MCF 10A (cell line): ENCODE data around the gene FLNA. TPM values are rescaled to one million over a fixed set of nuclear protein-coding genes. Genes with fewer than 3 reads are reported as not detected.

Source experiments
- BruUV-seq: library from RNA; stranded (reverse); fragments of 400-500 nt; replicated peaks from 2 replicates; lab custom pipeline; 2021; lab: Mats Ljungman, UMichigan
- CTCF ChIA-PET: fragments of 300-600 bp; sonication (Branson Sonifier 250); formaldehyde crosslinking; extraction: SDS; loops from one replicate; lab custom pipeline; 2021; ENCODE audit warnings: antibody characterized with exemption, inconsistent platforms; lab: Yijun Ruan, JAX
- POLR2A ChIA-PET: fragments of 300-600, 350-650 bp; sonication (Branson Sonifier 250); formaldehyde crosslinking; extraction: SDS; loops from one replicate; lab custom pipeline; 2020; ENCODE audit warnings: antibody characterized with exemption, inconsistent platforms; lab: Yijun Ruan, JAX
- DNase-seq: peaks from one replicate; pipeline ENCODE4 v3.0.0-alpha.2; 2018; ENCODE audit not compliant: unreplicated experiment
- H3K27ac Mint-ChIP-seq: one replicate; pipeline ENCODE4 v1.8.0; 2022; ENCODE audit warnings: mild to moderate bottlenecking, low read depth, mixed read lengths; ENCODE audit not compliant: unreplicated experiment
- H3K27me3 Mint-ChIP-seq: one replicate; pipeline ENCODE4 v1.8.0; 2022; ENCODE audit warnings: mixed read lengths; ENCODE audit not compliant: insufficient read depth, unreplicated experiment
- H3K36me3 Mint-ChIP-seq: one replicate; pipeline ENCODE4 v1.8.0; 2022; ENCODE audit warnings: mild to moderate bottlenecking, moderate library complexity, mixed read lengths; ENCODE audit not compliant: insufficient read depth, unreplicated experiment
- H3K4me1 Mint-ChIP-seq: one replicate; pipeline ENCODE4 v1.8.0; 2022; ENCODE audit warnings: mixed read lengths; ENCODE audit not compliant: insufficient read depth, unreplicated experiment
- H3K4me3 Mint-ChIP-seq: one replicate; pipeline ENCODE4 v1.8.0; 2022; ENCODE audit warnings: mild to moderate bottlenecking, moderate library complexity, mixed read lengths; ENCODE audit not compliant: unreplicated experiment
- H3K9me3 Mint-ChIP-seq: one replicate; pipeline ENCODE4 v1.8.0; 2022; ENCODE audit warnings: mixed read lengths; ENCODE audit not compliant: unreplicated experiment
- CTCF ChIP-seq: fragments of 200-600 bp; IDR thresholded peaks from one replicate; pipeline ENCODE4 v1.8.0; 2022; ENCODE audit warnings: antibody characterized with exemption, mild to moderate bottlenecking; ENCODE audit not compliant: unreplicated experiment
- intact Hi-C: fragments of 100-400 bp; cut with micrococcal nuclease; formaldehyde crosslinking; loops from 2 replicates; pipeline ENCODE4 v1.14.1; 2022
- total RNA-seq: library from RNA; stranded (reverse); gene quantifications from 2 replicates; pipeline ENCODE4 v1.2.3, GENCODE V29; 2022

FLNA gene
- total RNA-seq, 1 experiment from 2014 or later = 1,218 TPM

- CTCF ChIA-PET = interaction anchor here (0.6 to 3.1 kb wide), 21 partner anchors 9 to 461 kb away, joined by 3 to 54 read pairs (median 7); partner anchors contain the start of genes DNASE1L1, RPL10 and SLC10A3
- Mint-ChIP-seq H3K9me3 (no peaks in the 10 kb centered on the region), H3K27ac (no peak overlapping the region), H3K4me3 (peak overlapping the region; percentile 75), H3K36me3 (peaks cover 23% of the 10 kb centered on the region), H3K27me3 (no peaks in the 10 kb centered on the region), H3K4me1 (peaks cover 8% of the 10 kb centered on the region)
- POLR2A ChIA-PET = interaction anchor here (0.6 to 5.6 kb wide), 9 partner anchors 11 to 362 kb away, joined by 3 to 57 read pairs (median 4); partner anchors contain the start of genes FAM3A, RPL10 and TAFAZZIN
- no peak for TF ChIP-seq CTCF
- intact Hi-C loops = loop anchor here (1.0 kb wide), 1 partner anchor 162 kb away; no protein-coding TSS in a partner anchor
- no TSS peak for BruUV-seq
- no peak for DNase-seq
Measured at GRCh38 chrX:154372612-154373022, 1.8 kb downstream of the FLNA start.

DNA sequence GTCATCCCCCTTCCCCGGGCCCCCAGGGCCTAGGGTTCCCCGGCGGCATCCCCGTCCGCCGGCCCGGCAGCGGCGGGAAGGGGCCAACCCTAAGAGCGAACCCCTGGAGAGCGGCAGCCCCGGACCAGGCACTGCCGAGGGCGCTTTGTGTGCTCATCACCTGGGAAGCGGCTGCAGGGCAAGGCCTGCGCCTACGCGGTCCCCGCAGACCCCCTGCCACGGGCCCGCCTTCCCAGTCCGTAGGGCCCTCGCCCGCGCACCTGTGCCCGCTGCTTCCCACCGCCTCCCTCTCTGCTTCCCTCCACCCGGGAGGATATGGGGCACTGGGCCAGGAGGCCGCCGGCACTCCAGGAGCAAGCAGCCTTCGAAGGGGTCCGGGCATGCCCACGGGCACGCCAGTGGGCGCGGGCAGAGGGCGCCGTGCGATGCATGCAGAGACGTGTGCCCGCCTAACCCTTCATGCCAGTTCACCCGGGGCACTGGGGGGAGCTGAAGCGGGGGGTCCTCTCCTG, 2.6 kb downstream of the FLNA start:
- Mint-ChIP-seq H3K27ac (no peak overlapping the region), H3K4me1 (peaks cover 8% of the 10 kb centered on the region), H3K36me3 (peaks cover 25% of the 10 kb centered on the region), H3K27me3 (no peaks in the 10 kb centered on the region), H3K9me3 (no peaks in the 10 kb centered on the region), H3K4me3 (peak overlapping the region; percentile 75)
- ChIA-PET POLR2A (interaction anchor here (0.6 to 0.8 kb wide), 2 partner anchors 26 to 362 kb away, joined by 3 read pairs; no protein-coding TSS in a partner anchor), CTCF (interaction anchor here (0.6 to 3.1 kb wide), 2 partner anchors 64 to 163 kb away, joined by 3 to 54 read pairs; no protein-coding TSS in a partner anchor)
- intact Hi-C loops = no loop called here
- DNase-seq = no peak
- no peak for TF ChIP-seq CTCF
- no TSS peak for BruUV-seq

- peak overlapping the region; percentile 75 for H3K4me3 Mint-ChIP-seq
- no peak for TF ChIP-seq CTCF
- intact Hi-C loops = no loop called here
- DNase-seq = peak; percentile 93
- H3K9me3 Mint-ChIP-seq = no peaks in the 10 kb centered on the region
- H3K27me3 Mint-ChIP-seq = no peaks in the 10 kb centered on the region
- ChIA-PET CTCF (interaction anchor here (3.1 kb wide), 1 partner anchor 163 kb away, joined by 54 read pairs; no protein-coding TSS in a partner anchor), POLR2A (interaction anchor here (0.6 to 2.8 kb wide), 12 partner anchors 8 to 350 kb away, joined by 3 to 15 read pairs (median 4); partner anchors contain the start of genes EMD, FAM3A, RPL10 and UBL4A)
- H3K27ac Mint-ChIP-seq = peak overlapping the region; percentile 54
- no TSS peak for BruUV-seq
- peaks cover 31% of the 10 kb centered on the region for H3K36me3 Mint-ChIP-seq
- peaks cover 8% of the 10 kb centered on the region for H3K4me1 Mint-ChIP-seq
Measured at GRCh38 chrX:154371017-154371788, 3.2 kb downstream of the FLNA start.
